ENCODE data around the gene TAPT1.

The TAPT1 gene

DNA sequence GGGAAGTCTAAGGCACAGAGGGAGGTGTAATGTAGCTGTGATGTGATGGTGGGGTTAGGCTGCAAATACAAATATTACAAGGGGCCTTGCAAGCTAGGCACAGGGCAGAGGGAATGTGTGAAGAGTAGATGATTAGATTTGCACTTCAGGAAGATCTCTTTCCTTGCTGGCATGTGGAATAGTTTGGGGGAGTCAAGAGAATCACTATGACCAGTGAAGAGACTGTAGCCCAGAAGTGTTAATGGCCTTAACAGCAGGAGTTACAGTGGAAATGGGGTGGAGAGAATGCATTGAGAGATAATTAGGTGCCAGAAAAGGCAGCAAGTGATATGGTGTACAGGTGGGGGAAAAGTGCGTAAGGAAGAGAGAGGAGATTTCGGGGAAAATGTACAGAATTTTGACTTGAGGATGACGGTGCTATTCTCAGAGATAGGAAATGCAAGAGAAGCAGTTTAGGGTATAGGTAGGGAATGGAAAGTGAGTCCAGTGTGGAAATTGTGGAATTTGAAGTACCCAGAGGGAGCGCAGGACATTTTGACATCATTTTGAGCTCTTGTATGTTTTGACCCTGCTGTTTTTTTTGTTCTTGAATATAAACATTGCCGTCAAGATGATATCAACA is 10.2 kb upstream of the TAPT1 start:
- TF ChIP-seq SIN3A (IDR thresholded peaks at IDR 0.05; ENCODE audit: borderline replicate concordance, insufficient read depth, low read length) (no peak), FOXP2 (optimal IDR thresholded peaks at IDR 0.05; ENCODE audit: borderline replicate concordance, extremely low read depth, extremely low read length, insufficient read depth) (no peak), TAF1 (IDR thresholded peaks at IDR 0.05; ENCODE audit: borderline replicate concordance, insufficient read depth, low read length) (no peak), POLR2AphosphoS5 (IDR thresholded peaks at IDR 0.05; ENCODE audit: low read depth, low read length) (no peak)
- TF ChIP-seq, protein P1, sequence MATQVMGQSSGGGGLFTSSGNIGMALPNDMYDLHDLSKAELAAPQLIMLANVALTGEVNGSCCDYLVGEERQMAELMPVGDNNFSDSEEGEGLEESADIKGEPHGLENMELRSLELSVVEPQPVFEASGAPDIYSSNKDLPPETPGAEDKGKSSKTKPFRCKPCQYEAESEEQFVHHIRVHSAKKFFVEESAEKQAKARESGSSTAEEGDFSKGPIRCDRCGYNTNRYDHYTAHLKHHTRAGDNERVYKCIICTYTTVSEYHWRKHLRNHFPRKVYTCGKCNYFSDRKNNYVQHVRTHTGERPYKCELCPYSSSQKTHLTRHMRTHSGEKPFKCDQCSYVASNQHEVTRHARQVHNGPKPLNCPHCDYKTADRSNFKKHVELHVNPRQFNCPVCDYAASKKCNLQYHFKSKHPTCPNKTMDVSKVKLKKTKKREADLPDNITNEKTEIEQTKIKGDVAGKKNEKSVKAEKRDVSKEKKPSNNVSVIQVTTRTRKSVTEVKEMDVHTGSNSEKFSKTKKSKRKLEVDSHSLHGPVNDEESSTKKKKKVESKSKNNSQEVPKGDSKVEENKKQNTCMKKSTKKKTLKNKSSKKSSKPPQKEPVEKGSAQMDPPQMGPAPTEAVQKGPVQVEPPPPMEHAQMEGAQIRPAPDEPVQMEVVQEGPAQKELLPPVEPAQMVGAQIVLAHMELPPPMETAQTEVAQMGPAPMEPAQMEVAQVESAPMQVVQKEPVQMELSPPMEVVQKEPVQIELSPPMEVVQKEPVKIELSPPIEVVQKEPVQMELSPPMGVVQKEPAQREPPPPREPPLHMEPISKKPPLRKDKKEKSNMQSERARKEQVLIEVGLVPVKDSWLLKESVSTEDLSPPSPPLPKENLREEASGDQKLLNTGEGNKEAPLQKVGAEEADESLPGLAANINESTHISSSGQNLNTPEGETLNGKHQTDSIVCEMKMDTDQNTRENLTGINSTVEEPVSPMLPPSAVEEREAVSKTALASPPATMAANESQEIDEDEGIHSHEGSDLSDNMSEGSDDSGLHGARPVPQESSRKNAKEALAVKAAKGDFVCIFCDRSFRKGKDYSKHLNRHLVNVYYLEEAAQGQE (IDR thresholded peaks at IDR 0.05; ENCODE audit: insufficient read depth in 1 of 2, low read depth in 2 of 2, low read length in 2 of 2), result no peak

DNA sequence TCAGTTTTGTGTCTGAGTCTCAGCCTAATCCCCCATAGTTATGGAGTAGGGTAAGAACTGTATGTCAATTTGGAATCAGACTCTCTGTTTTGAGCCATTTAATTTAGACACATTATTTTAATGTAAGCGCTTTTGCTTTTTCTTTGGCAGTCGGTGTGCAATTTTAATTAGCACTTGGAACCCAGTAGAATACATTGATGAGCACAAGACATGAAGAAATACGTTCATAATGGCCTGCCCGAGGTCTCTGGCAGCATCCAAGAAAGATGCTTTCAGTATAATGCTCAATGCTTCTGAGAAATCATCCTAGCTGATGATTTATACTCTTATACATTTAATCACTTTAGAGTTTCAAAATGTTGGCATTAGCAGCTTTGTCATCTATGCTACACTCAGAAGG is 8.9 kb upstream of the TAPT1 start:
- TF ChIP-seq, protein P1 (IDR thresholded peaks at IDR 0.05; ENCODE audit: insufficient read depth in 1 of 2, low read depth in 2 of 2, low read length in 2 of 2), result no peak
- TF ChIP-seq TAF1 (IDR thresholded peaks at IDR 0.05; ENCODE audit: borderline replicate concordance, insufficient read depth, low read length), result no peak
- TF ChIP-seq SIN3A (IDR thresholded peaks at IDR 0.05; ENCODE audit: borderline replicate concordance, insufficient read depth, low read length), result no peak

DNA sequence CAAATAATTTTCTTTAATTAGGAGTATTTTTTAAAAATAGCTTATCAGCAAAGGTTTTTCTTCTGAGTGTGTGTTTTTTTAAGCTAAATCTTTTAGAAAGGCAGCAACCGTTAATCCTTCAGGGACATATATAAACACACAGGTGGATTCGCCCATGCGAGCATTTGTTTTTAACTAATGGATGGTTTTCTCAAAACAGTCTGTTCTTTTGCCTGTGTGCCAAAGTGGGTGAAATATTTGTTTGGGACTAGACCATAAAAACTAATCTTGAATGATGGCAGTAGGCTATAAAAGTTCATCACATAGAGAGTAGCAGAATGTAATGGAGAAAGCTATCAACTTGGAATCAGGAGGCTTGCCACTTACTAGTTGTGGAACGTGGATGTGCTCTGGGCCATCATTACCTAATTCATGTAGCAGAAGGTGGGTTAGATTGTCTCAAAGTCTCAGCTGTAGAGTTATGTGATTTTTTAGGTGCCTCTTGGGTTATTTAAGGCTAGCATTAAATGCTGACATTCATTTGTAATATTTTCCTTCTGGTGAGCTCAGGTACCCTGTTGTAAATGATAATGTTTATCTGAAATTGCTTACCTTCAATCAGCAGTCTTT is 7.4 kb upstream of the TAPT1 start:
- TF ChIP-seq POLR2AphosphoS5 (IDR thresholded peaks at IDR 0.05; ENCODE audit: low read depth, low read length), result no peak
- TF ChIP-seq, protein P1 (IDR thresholded peaks at IDR 0.05; ENCODE audit: insufficient read depth in 1 of 2, low read depth in 2 of 2, low read length in 2 of 2), result no peak
- TF ChIP-seq FOXP2 (optimal IDR thresholded peaks at IDR 0.05; ENCODE audit: borderline replicate concordance, extremely low read depth, extremely low read length, insufficient read depth), result no peak
- TF ChIP-seq SIN3A (IDR thresholded peaks at IDR 0.05; ENCODE audit: borderline replicate concordance, insufficient read depth, low read length), result no peak
- TF ChIP-seq TAF1 (IDR thresholded peaks at IDR 0.05; ENCODE audit: borderline replicate concordance, insufficient read depth, low read length), result no peak

DNA sequence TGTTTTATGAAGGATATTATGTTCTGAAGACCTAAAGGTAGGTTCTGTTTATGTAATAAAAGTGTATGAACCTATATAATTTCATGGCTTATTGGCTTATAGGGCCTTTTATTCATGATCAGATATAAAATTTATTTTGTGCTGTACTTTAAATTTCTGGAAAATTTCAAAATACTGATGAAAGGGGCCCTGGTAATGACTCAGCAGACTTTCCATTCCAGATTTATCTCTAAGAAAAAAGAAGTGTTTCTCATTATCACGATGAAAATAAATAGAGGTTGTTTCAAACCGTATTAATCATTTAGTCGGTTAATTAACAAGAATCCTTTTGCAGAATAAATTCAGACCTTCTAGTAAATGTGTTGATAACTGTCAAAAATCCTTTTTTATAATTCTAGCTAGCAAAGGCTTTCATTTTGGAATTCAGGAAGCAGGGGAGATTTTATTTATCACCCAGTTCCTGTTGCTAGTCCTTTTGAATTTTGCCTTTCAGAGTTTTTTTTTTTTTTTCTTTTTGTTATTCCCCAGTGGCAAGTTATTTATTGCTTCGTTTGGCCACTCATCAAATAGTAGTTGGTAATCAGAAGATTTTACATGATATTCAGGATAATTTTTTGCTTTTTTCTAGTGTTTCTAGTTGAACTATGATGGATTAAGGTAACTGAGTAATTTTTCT is 5.4 kb upstream of the TAPT1 start:
- TF ChIP-seq FOXP2 (optimal IDR thresholded peaks at IDR 0.05; ENCODE audit: borderline replicate concordance, extremely low read depth, extremely low read length, insufficient read depth), result no peak
- no peak for TF ChIP-seq SIN3A (IDR thresholded peaks at IDR 0.05; ENCODE audit: borderline replicate concordance, insufficient read depth, low read length)
- TF ChIP-seq TAF1 (IDR thresholded peaks at IDR 0.05; ENCODE audit: borderline replicate concordance, insufficient read depth, low read length), result no peak
- TF ChIP-seq, protein P1 (IDR thresholded peaks at IDR 0.05; ENCODE audit: insufficient read depth in 1 of 2, low read depth in 2 of 2, low read length in 2 of 2), result no peak
- no peak for TF ChIP-seq POLR2AphosphoS5 (IDR thresholded peaks at IDR 0.05; ENCODE audit: low read depth, low read length)

Data from PFSK-1 (cell line).